GM19438 (cell line): ENCODE results near the gene SGSH.
"Not testable (repeated sequence)": the region's sequence is repeated elsewhere in the genome, so short reads cannot be mapped to it uniquely, and the experiment has no call there.

Source experiments
- ATAC-seq: cut with Tn5 transposase; IDR thresholded peaks from one replicate; pipeline ENCODE4 v1.9.1; 2021; ENCODE audit warnings: low read depth; ENCODE audit not compliant: unreplicated experiment

Gene SGSH

GRCh38 chr17:80220054-80220735 is at the start of gene SGSH, which contains the start of gene SLC26A11:
Gene SGSH (minus strand): TSS chr17:80220333. CDS start chr17:80220313, 20 bp downstream.
Gene SLC26A11 (plus strand): TSS chr17:80220427. CDS start chr17:80221561, 1,134 bp downstream.
- peak; percentile 30 for ATAC-seq

- no peak for ATAC-seq
Observed at GRCh38 chr17:80269405-80269807, 49.3 kb upstream of the SGSH start.

- no peak for ATAC-seq
Observed at GRCh38 chr17:80268427-80268826, 48.3 kb upstream of the SGSH start.

- ATAC-seq = no peak
Observed at GRCh38 chr17:80267391-80267790, 47.3 kb upstream of the SGSH start.

GRCh38 chr17:80265205-80266068 is 45.3 kb upstream of the SGSH start:
- ATAC-seq = no peak

- no peak for ATAC-seq
Observed at GRCh38 chr17:80264205-80265075, 44.3 kb upstream of the SGSH start.

GRCh38 chr17:80263253-80264204 is 43.4 kb upstream of the SGSH start:
- ATAC-seq = peak; percentile 38

- no peak for ATAC-seq
Observed at GRCh38 chr17:80262775-80263244, 42.7 kb upstream of the SGSH start.

GRCh38 chr17:80262291-80262690 is 42.2 kb upstream of the SGSH start:
- ATAC-seq = no peak

GRCh38 chr17:80261895-80262279 is 41.8 kb upstream of the SGSH start:
- no peak for ATAC-seq

- no peak for ATAC-seq
Observed at GRCh38 chr17:80261159-80261894, 41.2 kb upstream of the SGSH start.

GRCh38 chr17:80260791-80261158 is 40.6 kb upstream of the SGSH start, which contains the start of gene RNF213:
Gene RNF213 (plus strand): TSS chr17:80260852. CDS start chr17:80263682, 2,830 bp downstream.
- no peak for ATAC-seq

GRCh38 chr17:80260069-80260535 is 40.0 kb upstream of the SGSH start:
- no peak for ATAC-seq

GRCh38 chr17:80259457-80260068 is 39.4 kb upstream of the SGSH start:
- no peak for ATAC-seq

GRCh38 chr17:80258296-80258695 is 38.2 kb upstream of the SGSH start:
- not testable (repeated sequence) for ATAC-seq

GRCh38 chr17:80257716-80258213 is 37.6 kb upstream of the SGSH start:
- ATAC-seq = no peak

GRCh38 chr17:80256034-80256350 is 35.9 kb upstream of the SGSH start:
- ATAC-seq = no peak
